WTC11 (cell line): ENCODE results near the gene LCA5L.

Source experiments
- CTCF ChIP-seq: fragments of 200-600 bp; IDR thresholded peaks from 2 replicates; pipeline ENCODE4 v1.8.0; 2022; ENCODE audit warnings: antibody characterized with exemption
- MAX ChIP-seq: sonication (generic); formaldehyde crosslinking; IDR thresholded peaks from 2 replicates; pipeline ENCODE4 v1.8.0; 2022; ENCODE audit warnings: mild to moderate bottlenecking, missing genetic modification reagents
- STAT6 ChIP-seq: sonication (generic); formaldehyde crosslinking; conservative IDR thresholded peaks from 2 replicates; pipeline ENCODE4 v1.8.1; 2023; ENCODE audit warnings: mild to moderate bottlenecking, low read depth, missing genetic modification reagents, moderate library complexity
- ZNF317 ChIP-seq: sonication (generic); formaldehyde crosslinking; IDR thresholded peaks from 2 replicates; pipeline ENCODE4 v1.8.1; 2023; ENCODE audit warnings: low read depth, mild to moderate bottlenecking, moderate library complexity, missing genetic modification reagents, borderline replicate concordance
- TF ChIP-seq, protein P1 (sequence below): sonication (generic); formaldehyde crosslinking; IDR thresholded peaks from 2 replicates; pipeline ENCODE4 v1.8.0; 2023; ENCODE audit warnings: missing genetic modification reagents
- TF ChIP-seq, protein P2 (sequence below): sonication (generic); formaldehyde crosslinking; IDR thresholded peaks from 2 replicates; pipeline ENCODE4 v1.8.1; 2022; ENCODE audit warnings: low read depth, missing genetic modification reagents, borderline replicate concordance

DNA sequence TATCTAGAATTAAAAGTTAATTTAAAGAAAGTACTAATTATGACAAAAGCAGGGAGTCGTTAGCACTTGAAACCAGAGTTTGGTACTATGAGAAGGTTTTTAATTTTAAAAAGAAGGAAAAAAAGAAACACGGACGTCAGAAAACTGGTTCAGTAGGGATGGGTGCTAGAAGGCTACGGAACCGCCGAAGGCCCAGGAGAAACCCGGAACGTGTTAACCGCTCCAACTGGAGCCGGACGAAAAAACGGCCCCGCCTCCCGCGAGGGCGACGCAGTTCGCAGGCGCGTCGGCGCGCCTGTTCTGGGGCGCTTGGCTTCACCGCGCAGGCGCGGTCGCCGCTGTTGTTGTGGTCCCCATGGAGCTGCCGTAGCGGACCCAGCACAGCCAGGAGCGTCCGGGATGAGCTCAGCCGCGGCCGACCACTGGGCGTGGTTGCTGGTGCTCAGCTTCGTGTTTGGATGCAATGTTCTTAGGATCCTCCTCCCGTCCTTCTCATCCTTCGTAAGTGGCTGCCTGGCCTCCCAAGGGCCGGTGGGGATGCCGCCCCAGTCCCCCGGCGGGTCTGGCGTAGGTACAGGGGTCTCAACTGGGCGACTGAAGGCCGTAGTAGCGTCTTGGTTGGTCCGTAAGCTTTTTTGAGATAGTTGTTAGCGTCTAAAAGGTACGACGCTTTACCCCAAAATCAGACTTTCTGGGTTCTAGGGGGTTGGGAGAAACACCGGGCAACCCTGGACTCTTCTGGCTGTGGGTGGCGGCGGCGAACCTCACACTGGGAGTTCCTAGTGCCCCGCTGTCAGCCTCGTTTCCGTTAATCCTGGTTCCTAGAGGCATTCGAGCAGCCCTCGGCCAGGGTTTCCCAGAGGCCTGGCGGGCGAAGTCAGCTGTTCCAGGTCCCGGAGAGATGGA is 65.3 kb downstream of the LCA5L start:
- TF ChIP-seq ZNF317, result no peak
- TF ChIP-seq CTCF, result no peak
- TF ChIP-seq MAX (CRISPR knock-in tag), result peak; percentile 69; the same call in 1 of the 2 replicates
- TF ChIP-seq, protein P1, sequence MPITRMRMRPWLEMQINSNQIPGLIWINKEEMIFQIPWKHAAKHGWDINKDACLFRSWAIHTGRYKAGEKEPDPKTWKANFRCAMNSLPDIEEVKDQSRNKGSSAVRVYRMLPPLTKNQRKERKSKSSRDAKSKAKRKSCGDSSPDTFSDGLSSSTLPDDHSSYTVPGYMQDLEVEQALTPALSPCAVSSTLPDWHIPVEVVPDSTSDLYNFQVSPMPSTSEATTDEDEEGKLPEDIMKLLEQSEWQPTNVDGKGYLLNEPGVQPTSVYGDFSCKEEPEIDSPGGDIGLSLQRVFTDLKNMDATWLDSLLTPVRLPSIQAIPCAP, result no peak
- TF ChIP-seq, protein P2, sequence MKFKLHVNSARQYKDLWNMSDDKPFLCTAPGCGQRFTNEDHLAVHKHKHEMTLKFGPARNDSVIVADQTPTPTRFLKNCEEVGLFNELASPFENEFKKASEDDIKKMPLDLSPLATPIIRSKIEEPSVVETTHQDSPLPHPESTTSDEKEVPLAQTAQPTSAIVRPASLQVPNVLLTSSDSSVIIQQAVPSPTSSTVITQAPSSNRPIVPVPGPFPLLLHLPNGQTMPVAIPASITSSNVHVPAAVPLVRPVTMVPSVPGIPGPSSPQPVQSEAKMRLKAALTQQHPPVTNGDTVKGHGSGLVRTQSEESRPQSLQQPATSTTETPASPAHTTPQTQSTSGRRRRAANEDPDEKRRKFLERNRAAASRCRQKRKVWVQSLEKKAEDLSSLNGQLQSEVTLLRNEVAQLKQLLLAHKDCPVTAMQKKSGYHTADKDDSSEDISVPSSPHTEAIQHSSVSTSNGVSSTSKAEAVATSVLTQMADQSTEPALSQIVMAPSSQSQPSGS (CRISPR knock-in tag), result no peak
- no peak for TF ChIP-seq STAT6 (CRISPR knock-in tag)
